HEK293 (cell line): ENCODE data around the gene IFI27L1.

Source experiments
- CTCF ChIA-PET: fragments of 350-600 bp; formaldehyde crosslinking; extraction: SDS; loops from one replicate; lab custom pipeline; 2021; ENCODE audit warnings: antibody characterized with exemption; lab: Yijun Ruan, JAX
- POLR2A ChIA-PET: fragments of 300-600 bp; formaldehyde crosslinking; extraction: SDS; loops from one replicate; lab custom pipeline; 2020; ENCODE audit warnings: antibody characterized with exemption, inconsistent platforms; lab: Yijun Ruan, JAX
- H3K27ac ChIP-seq: fragments of 200-500 bp; sonication (Bioruptor generic); 2 replicates; pipeline ENCODE4 v1.5.1; 2014; ENCODE audit warnings: low read depth, low read length, control low read depth, inconsistent platforms; ENCODE audit errors: extremely low read depth
- H3K36me3 ChIP-seq, 2 experiments: fragments of 200-500 bp in 1 of 2; sonication (Bioruptor generic) in 1 of 2; 1 replicate in 1 of 2; 2 replicates in 1 of 2; pipeline ENCODE4 v1.5.1; 2014 to 2017; ENCODE audit warnings: inconsistent platforms in 2 of 2, low read length in 2 of 2; ENCODE audit not compliant: control insufficient read depth in 2 of 2, insufficient read depth in 1 of 2
- H3K4me1 ChIP-seq: fragments of 200-500 bp; sonication (Bioruptor generic); 2 replicates; pipeline ENCODE4 v1.5.1; 2014; ENCODE audit warnings: mild to moderate bottlenecking, low read length, inconsistent platforms; ENCODE audit not compliant: control insufficient read depth, insufficient read depth
- H3K4me3 ChIP-seq: 2 replicates; pipeline ENCODE4 v1.5.1; 2011; ENCODE audit warnings: low read depth, mild to moderate bottlenecking, control low read depth, low read length, moderate library complexity
- H3K9me3 ChIP-seq: fragments of 200-500 bp; sonication (Bioruptor generic); 2 replicates; pipeline ENCODE4 v1.5.1; 2014; ENCODE audit warnings: low read depth, low read length, inconsistent platforms; ENCODE audit not compliant: control insufficient read depth, insufficient read depth
- CTCF ChIP-seq: fragments of 450-650 bp; formaldehyde crosslinking; IDR thresholded peaks from 2 replicates; pipeline ENCODE4 v1.5.1; 2016; ENCODE audit warnings: missing biosample characterization, missing genetic modification characterization
- EGR2 ChIP-seq: fragments of 450-650 bp; formaldehyde crosslinking; IDR thresholded peaks from 2 replicates; pipeline ENCODE4 v1.5.1; 2016; ENCODE audit warnings: low read depth, missing biosample characterization, missing genetic modification characterization
- KLF9 ChIP-seq: fragments of 450-650 bp; formaldehyde crosslinking; IDR thresholded peaks from 2 replicates; pipeline ENCODE4 v1.5.1; 2016; ENCODE audit warnings: missing biosample characterization, missing genetic modification characterization, low read depth
- MZF1 ChIP-seq: fragments of 450-650 bp; formaldehyde crosslinking; IDR thresholded peaks from 2 replicates; pipeline ENCODE4 v1.5.1; 2017; ENCODE audit warnings: missing biosample characterization, missing genetic modification characterization, borderline replicate concordance
- PRDM4 ChIP-seq: fragments of 450-650 bp; formaldehyde crosslinking; IDR thresholded peaks from 2 replicates; pipeline ENCODE4 v1.5.1; 2017; ENCODE audit warnings: missing biosample characterization, missing genetic modification characterization
- ZFHX2 ChIP-seq: fragments of 450-650 bp; formaldehyde crosslinking; conservative IDR thresholded peaks from 2 replicates; pipeline ENCODE4 v1.5.1; 2016; ENCODE audit warnings: missing biosample characterization, missing genetic modification characterization
- ZFP69B ChIP-seq: fragments of 450-650 bp; formaldehyde crosslinking; IDR thresholded peaks from 2 replicates; pipeline ENCODE4 v1.5.1; 2016; ENCODE audit warnings: missing biosample characterization, missing genetic modification characterization
- ZIC2 ChIP-seq: fragments of 450-650 bp; formaldehyde crosslinking; IDR thresholded peaks from 2 replicates; pipeline ENCODE4 v1.5.1; 2016; ENCODE audit warnings: missing biosample characterization, missing genetic modification characterization
- ZNF10 ChIP-seq: fragments of 450-650 bp; formaldehyde crosslinking; IDR thresholded peaks from 2 replicates; pipeline ENCODE4 v1.5.1; 2017; ENCODE audit warnings: missing biosample characterization, missing genetic modification characterization
- ZNF169 ChIP-seq: fragments of 450-650 bp; formaldehyde crosslinking; IDR thresholded peaks from 2 replicates; pipeline ENCODE4 v1.5.1; 2016; ENCODE audit warnings: missing biosample characterization, missing genetic modification characterization
- ZNF19 ChIP-seq: fragments of 450-650 bp; formaldehyde crosslinking; IDR thresholded peaks from 2 replicates; pipeline ENCODE4; 2016; ENCODE audit warnings: missing biosample characterization, missing genetic modification characterization, low read depth
- ZNF302 ChIP-seq: fragments of 450-650 bp; formaldehyde crosslinking; IDR thresholded peaks from 2 replicates; pipeline ENCODE4 v1.5.1; 2016; ENCODE audit warnings: missing biosample characterization, missing genetic modification characterization, low read depth
- ZNF391 ChIP-seq: fragments of 450-650 bp; formaldehyde crosslinking; IDR thresholded peaks from 2 replicates; pipeline ENCODE4 v1.5.1; 2016; ENCODE audit warnings: low read depth, missing biosample characterization, missing genetic modification characterization, borderline replicate concordance
- ZNF394 ChIP-seq: fragments of 450-650 bp; formaldehyde crosslinking; IDR thresholded peaks from 2 replicates; pipeline ENCODE4 v1.5.1; 2016; ENCODE audit warnings: missing biosample characterization, missing genetic modification characterization, mild to moderate bottlenecking, moderate library complexity, borderline replicate concordance
- ZNF558 ChIP-seq: fragments of 450-650 bp; formaldehyde crosslinking; IDR thresholded peaks from 2 replicates; pipeline ENCODE4 v1.5.1; 2016; ENCODE audit warnings: missing biosample characterization, missing genetic modification characterization
- ZNF658 ChIP-seq: fragments of 450-650 bp; formaldehyde crosslinking; IDR thresholded peaks from 2 replicates; pipeline ENCODE4; 2016; ENCODE audit warnings: missing biosample characterization, missing genetic modification characterization
- ZNF677 ChIP-seq: fragments of 450-650 bp; IDR thresholded peaks from 2 replicates; pipeline ENCODE4 v1.5.0; 2018; ENCODE audit warnings: missing biosample characterization, mild to moderate bottlenecking, missing genetic modification characterization, moderate library complexity
- ZNF707 ChIP-seq: fragments of 450-650 bp; formaldehyde crosslinking; IDR thresholded peaks from 2 replicates; pipeline ENCODE4 v1.5.1; 2016; ENCODE audit warnings: missing biosample characterization, missing genetic modification characterization
- ZNF792 ChIP-seq: fragments of 450-650 bp; formaldehyde crosslinking; IDR thresholded peaks from 2 replicates; pipeline ENCODE4 v1.5.1; 2016; ENCODE audit warnings: missing biosample characterization, missing genetic modification characterization
- ZSCAN30 ChIP-seq: fragments of 450-650 bp; IDR thresholded peaks from 2 replicates; pipeline ENCODE4 v1.5.1; 2018; ENCODE audit warnings: missing biosample characterization, mild to moderate bottlenecking, missing genetic modification characterization, moderate library complexity
- TF ChIP-seq, protein P1 (sequence below): fragments of 450-650 bp; formaldehyde crosslinking; IDR thresholded peaks from 2 replicates; pipeline ENCODE4 v1.5.1; 2016; ENCODE audit warnings: missing biosample characterization, missing genetic modification characterization

Gene IFI27L1

DNA sequence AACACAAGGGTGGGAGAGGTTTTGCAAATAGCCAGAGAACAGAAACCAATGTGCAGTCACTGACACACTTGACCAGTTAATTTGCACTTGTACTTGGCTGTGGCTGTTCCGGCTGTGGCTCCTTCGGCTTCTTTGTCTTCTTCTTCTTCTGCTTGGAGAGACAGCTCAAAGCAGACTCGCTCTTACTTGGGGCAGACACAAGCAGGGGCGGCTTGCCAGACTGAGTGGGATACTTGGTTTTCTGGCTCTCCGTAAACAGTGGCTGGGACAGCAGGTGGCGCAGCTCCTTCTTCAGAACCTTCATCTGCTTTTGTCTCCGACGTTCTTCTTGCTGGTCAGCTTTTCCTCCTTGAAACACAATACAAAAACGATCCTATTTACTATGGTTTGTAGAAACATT, 30.0 kb upstream of the IFI27L1 start:
- Histone ChIP-seq H3K27ac (no peak overlapping the region), H3K4me3 (no peak overlapping the region)
- POLR2A ChIA-PET, result no interaction called here
- TF ChIP-seq CTCF (tag by site-specific recombination) (peak; percentile 41; the same call in 1 of the 2 replicates), ZSCAN30 (tag by site-specific recombination) (no peak), ZNF302 (no peak), ZNF10 (tag by site-specific recombination) (peak; percentile 28; the same call in 1 of the 2 replicates), ZNF169 (no peak)
- TF ChIP-seq, all 188 proteins: peak for 2
- peaks cover 43 to 96% of the 10 kb centered on the region in 2 experiments for H3K36me3 ChIP-seq
- CTCF ChIA-PET, result interaction anchor here (0.6 to 5.2 kb wide), 10 partner anchors 15 to 229 kb away, joined by 3 to 33 read pairs (median 6); no protein-coding TSS in a partner anchor
- H3K4me1 ChIP-seq, result peaks cover 4% of the 10 kb centered on the region; the same call in 1 of the 2 replicates
- H3K9me3 ChIP-seq, result no peaks in the 10 kb centered on the region

GRCh38 chr14:94051779-94052178, 29.3 kb upstream of the IFI27L1 start:
- Histone ChIP-seq H3K27ac (no peak overlapping the region), H3K36me3 (peaks cover 47 to 96% of the 10 kb centered on the region in 2 experiments), H3K4me1 (peaks cover 4% of the 10 kb centered on the region; the same call in 1 of the 2 replicates), H3K4me3 (no peak overlapping the region), H3K9me3 (no peaks in the 10 kb centered on the region)
- TF ChIP-seq ZFHX2 (tag by site-specific recombination) (peak; percentile 54), ZIC2 (peak; percentile 41), ZFP69B (tag by site-specific recombination) (no peak), ZNF658 (tag by site-specific recombination) (no peak), MZF1 (tag by site-specific recombination) (no peak), EGR2 (peak; percentile 80)
- TF ChIP-seq, protein P1, sequence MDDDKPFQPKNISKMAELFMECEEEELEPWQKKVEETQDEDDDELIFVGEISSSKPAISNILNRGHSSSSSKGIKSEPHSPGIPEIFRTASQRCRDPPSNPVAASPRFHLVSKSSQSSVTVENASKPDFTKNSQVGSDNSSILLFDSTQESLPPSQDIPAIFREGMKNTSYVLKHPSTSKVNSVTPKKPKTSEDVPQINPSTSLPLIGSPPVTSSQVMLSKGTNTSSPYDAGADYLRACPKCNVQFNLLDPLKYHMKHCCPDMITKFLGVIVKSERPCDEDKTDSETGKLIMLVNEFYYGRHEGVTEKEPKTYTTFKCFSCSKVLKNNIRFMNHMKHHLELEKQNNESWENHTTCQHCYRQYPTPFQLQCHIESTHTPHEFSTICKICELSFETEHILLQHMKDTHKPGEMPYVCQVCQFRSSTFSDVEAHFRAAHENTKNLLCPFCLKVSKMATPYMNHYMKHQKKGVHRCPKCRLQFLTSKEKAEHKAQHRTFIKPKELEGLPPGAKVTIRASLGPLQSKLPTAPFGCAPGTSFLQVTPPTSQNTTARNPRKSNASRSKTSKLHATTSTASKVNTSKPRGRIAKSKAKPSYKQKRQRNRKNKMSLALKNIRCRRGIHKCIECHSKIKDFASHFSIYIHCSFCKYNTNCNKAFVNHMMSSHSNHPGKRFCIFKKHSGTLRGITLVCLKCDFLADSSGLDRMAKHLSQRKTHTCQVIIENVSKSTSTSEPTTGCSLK (tag by site-specific recombination), result no peak
- ChIA-PET CTCF (interaction anchor here (0.6 to 5.2 kb wide), 7 partner anchors 11 to 603 kb away, joined by 3 to 33 read pairs (median 5); no protein-coding TSS in a partner anchor), POLR2A (no interaction called here)

DNA sequence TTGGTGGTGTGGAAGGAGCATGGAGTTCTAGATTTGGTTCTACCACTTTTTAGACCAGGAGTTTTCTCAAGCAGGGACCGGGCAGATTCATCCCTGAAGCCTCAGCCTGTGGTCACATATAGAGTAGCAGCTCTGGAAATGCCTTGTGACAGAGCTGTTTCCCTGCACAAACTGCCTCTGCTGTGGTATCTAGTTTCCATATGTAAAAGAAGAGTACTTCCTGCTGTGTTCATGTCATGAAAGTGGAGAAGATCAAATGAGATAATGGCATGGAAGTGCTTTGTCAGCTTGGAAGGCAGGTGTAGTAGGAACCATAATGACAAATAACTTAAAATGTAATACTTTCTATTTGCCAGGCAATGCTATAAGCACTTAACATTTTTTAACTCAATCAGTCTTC, 28.9 kb upstream of the IFI27L1 start:
- CTCF ChIA-PET, result interaction anchor here (0.6 to 5.2 kb wide), 6 partner anchors 11 to 602 kb away, joined by 3 to 33 read pairs (median 6); no protein-coding TSS in a partner anchor
- peaks cover 48 to 96% of the 10 kb centered on the region in 2 experiments for H3K36me3 ChIP-seq
- POLR2A ChIA-PET, result no interaction called here

More for the DNA sequence above, 28.9 kb upstream of the IFI27L1 start:
- Histone ChIP-seq H3K9me3 (no peaks in the 10 kb centered on the region), H3K4me3 (no peak overlapping the region), H3K27ac (no peak overlapping the region), H3K4me1 (peaks cover 4% of the 10 kb centered on the region; the same call in 1 of the 2 replicates)
- TF ChIP-seq KLF9, result no peak
- no peak for TF ChIP-seq ZNF391 (tag by site-specific recombination)
- TF ChIP-seq ZNF677 (tag by site-specific recombination), result no peak
- TF ChIP-seq ZNF558, result no peak
- no peak for TF ChIP-seq ZNF707 (tag by site-specific recombination)
- no peak for TF ChIP-seq ZNF19 (tag by site-specific recombination)
- TF ChIP-seq PRDM4, result no peak
- TF ChIP-seq ZNF394 (tag by site-specific recombination), result no peak
- no peak for TF ChIP-seq ZNF792 (tag by site-specific recombination)
